HepG2 (cell line): Measurements from ENCODE around the gene PFKL. TPM values are rescaled to one million over a fixed set of nuclear protein-coding genes. Genes with fewer than 3 reads are reported as not detected.

Source experiments
- ATAC-seq: fragments of 200-7000 bp; cut with Tn5 transposase; 3 replicates; pipeline ENCODE4 v1.9.1; 2020; ENCODE audit warnings: mild to moderate bottlenecking, moderate library complexity
- BruUV-seq: library from RNA; stranded (reverse); fragments of 400-500 nt; replicated peaks from 2 replicates; lab custom pipeline; 2021; lab: Mats Ljungman, UMichigan
- CTCF ChIA-PET: fragments of 300-600 bp; formaldehyde crosslinking; extraction: SDS; loops from one replicate; lab custom pipeline; 2021; ENCODE audit warnings: low total read pairs, inconsistent platforms, low intra/inter-chr PET ratio; lab: Yijun Ruan, JAX
- POLR2A ChIA-PET: fragments of 350-600 bp; sonication (Branson Sonifier 250); formaldehyde crosslinking; loops from one replicate; lab custom pipeline; 2020; ENCODE audit warnings: antibody characterized with exemption, inconsistent platforms; lab: Yijun Ruan, JAX
- DNase-seq: peaks from one replicate; pipeline ENCODE4 v3.0.0-alpha.2; 2015; ENCODE audit warnings: low spot score
- FAIRE-seq: peaks from 3 replicates; lab custom pipeline; 2011; peaks lifted over from hg19 to GRCh38; lab: Jason Lieb, UNC
- H2AFZ ChIP-seq: one replicate; pipeline ENCODE4 v1.6.1; 2011; ENCODE audit warnings: low read length, inconsistent platforms
- H3K27ac ChIP-seq: fragments of 300-600 bp; 3 replicates; pipeline ENCODE4 v1.8.0; 2011; ENCODE audit warnings: mixed run types, mild to moderate bottlenecking, mixed read lengths, low read length, inconsistent platforms; ENCODE audit not compliant: insufficient read depth; ENCODE audit errors: extremely low read length
- H3K27me3 ChIP-seq, 2 experiments: fragments of 200-600 bp in 1 of 2; 2 replicates in 1 of 2; 3 replicates in 1 of 2; pipeline versions ENCODE4 v1.6.0 to v1.8.0; 2011; ENCODE audit warnings: low read length in 2 of 2, mild to moderate bottlenecking in 2 of 2, moderate library complexity in 2 of 2, inconsistent platforms in 1 of 2; ENCODE audit not compliant: insufficient read depth in 2 of 2, control insufficient read depth in 1 of 2
- H3K36me3 ChIP-seq, 2 experiments: fragments of 200-600 bp in 1 of 2; replicated peaks in 1 of 2; 2 replicates in 1 of 2; 3 replicates in 1 of 2; pipeline versions ENCODE4 v1.5.1 to v1.8.0; 2011; ENCODE audit warnings: low read length in 2 of 2, inconsistent platforms in 1 of 2; ENCODE audit not compliant: insufficient read depth in 2 of 2, control insufficient read depth in 1 of 2
- H3K4me1 ChIP-seq: 2 replicates; pipeline ENCODE4 v1.5.1; 2012; ENCODE audit warnings: low read length, inconsistent platforms; ENCODE audit not compliant: insufficient read depth
- H3K4me2 ChIP-seq: 2 replicates; pipeline ENCODE4 v1.6.0; 2011; ENCODE audit warnings: low read depth, low read length, inconsistent platforms
- H3K4me3 ChIP-seq, 3 experiments: fragments of 200-600 bp in 1 of 3; sonication (generic), shearing (Covaris generic) in 1 of 3; replicated peaks in 1 of 3; 2 replicates each; pipeline ENCODE4 v1.5.1; 2011 to 2016; ENCODE audit warnings: low read length in 3 of 3, inconsistent platforms in 2 of 3, low read depth in 2 of 3, mild to moderate bottlenecking in 2 of 3, control low read depth in 1 of 3, mixed read lengths in 1 of 3; ENCODE audit not compliant: insufficient read depth in 1 of 3
- H3K79me2 ChIP-seq: one replicate; pipeline ENCODE4 v1.6.1; 2011; ENCODE audit warnings: low read length, inconsistent platforms; ENCODE audit not compliant: insufficient read depth
- H3K9ac ChIP-seq: 2 replicates; pipeline ENCODE4 v1.6.0; 2011; ENCODE audit warnings: mild to moderate bottlenecking, low read depth, low read length, inconsistent platforms; ENCODE audit not compliant: insufficient read depth
- H3K9me3 ChIP-seq: 2 replicates; pipeline ENCODE4 v1.5.1; 2012; ENCODE audit warnings: mild to moderate bottlenecking, low read length
- H4K20me1 ChIP-seq: 2 replicates; pipeline ENCODE4 v1.6.0; 2011; ENCODE audit warnings: inconsistent platforms, mild to moderate bottlenecking, low read length, moderate library complexity; ENCODE audit not compliant: insufficient read depth
- ISL2 ChIP-seq: sonication (generic); formaldehyde crosslinking; IDR thresholded peaks from 2 replicates; pipeline ENCODE4 v1.5.0; 2020; ENCODE audit warnings: missing genetic modification reagents
- MNT ChIP-seq: fragments of 450-650 bp; IDR thresholded peaks from 2 replicates; pipeline ENCODE4 v1.6.1; 2016
- NR2F6 ChIP-seq, 2 experiments: IDR thresholded peaks; 2 replicates each; pipeline ENCODE4 v1.6.1; 2016; ENCODE audit warnings: antibody characterized with exemption in 1 of 2, mild to moderate bottlenecking in 1 of 2
- NR3C1 ChIP-seq: sonication (generic); formaldehyde crosslinking; IDR thresholded peaks from 2 replicates; pipeline ENCODE4 v1.4.0; 2020; ENCODE audit warnings: missing genetic modification reagents
- SALL2 ChIP-seq: sonication (generic); formaldehyde crosslinking; IDR thresholded peaks from 2 replicates; pipeline ENCODE4 v1.8.1; 2023; ENCODE audit warnings: mild to moderate bottlenecking, missing genetic modification reagents, inconsistent platforms
- SRY ChIP-seq: sonication (generic); formaldehyde crosslinking; IDR thresholded peaks from 2 replicates; pipeline ENCODE4 v1.8.0; 2022; ENCODE audit warnings: mild to moderate bottlenecking, missing genetic modification reagents
- TCF7 ChIP-seq: sonication (generic); IDR thresholded peaks from 2 replicates; pipeline ENCODE4 v1.6.1; 2016; ENCODE audit warnings: antibody characterized with exemption, low read depth
- USF2 ChIP-seq, 2 experiments: sonication (generic) in 1 of 2; formaldehyde crosslinking in 1 of 2; IDR thresholded peaks; 2 replicates each; pipeline versions ENCODE4 v1.5.1 to v1.6.1; 2011 to 2020; ENCODE audit warnings: borderline replicate concordance in 1 of 2, low read depth in 1 of 2, low read length in 1 of 2, mild to moderate bottlenecking in 1 of 2, missing genetic modification reagents in 1 of 2, moderate library complexity in 1 of 2
- ZFAT ChIP-seq: sonication (generic); formaldehyde crosslinking; conservative IDR thresholded peaks from 2 replicates; pipeline ENCODE4 v1.8.1; 2023; ENCODE audit warnings: missing genetic modification reagents, inconsistent platforms
- ZKSCAN8 ChIP-seq: IDR thresholded peaks from 2 replicates; pipeline ENCODE4 v1.6.1; 2016; ENCODE audit warnings: borderline replicate concordance, missing genetic modification reagents, missing compliant biosample characterization
- ZNF564 ChIP-seq: sonication (generic); formaldehyde crosslinking; IDR thresholded peaks from 2 replicates; pipeline ENCODE4 v1.8.1; 2023; ENCODE audit warnings: mild to moderate bottlenecking, missing genetic modification reagents
- ZNF687 ChIP-seq: sonication (generic); formaldehyde crosslinking; IDR thresholded peaks from 2 replicates; pipeline ENCODE4 v1.5.1; 2020; ENCODE audit warnings: mild to moderate bottlenecking, missing genetic modification reagents, moderate library complexity
- ZNF768 ChIP-seq: sonication (generic); formaldehyde crosslinking; IDR thresholded peaks from 2 replicates; pipeline ENCODE4 v1.4.0; 2020; ENCODE audit warnings: missing genetic modification reagents
- WGBS: methylation state at CpG from one replicate; pipeline ENCODE4 v1.1.6; 2017; ENCODE audit warnings: low lambda C conversion rate; 5-methylcytosine and 5-hydroxymethylcytosine counted together
- in situ Hi-C: cut with HindIII; loops from 2 replicates; pipeline ENCODE4 v1.10.0; 2017; ENCODE audit warnings: low pct_unique_long_range_greater_than_20kb; ENCODE audit not compliant: extremely low pct_ligation_motif_present
- intact Hi-C: fragments of 100-400 bp; cut with micrococcal nuclease; formaldehyde crosslinking; loops from one replicate; pipeline ENCODE4 v1.10.0; 2022; ENCODE audit not compliant: unreplicated experiment
- polyA plus RNA-seq, 8 experiments: library from polyadenylated mRNA; depleted of rRNA in 3 of 8; stranded (reverse) in 7 of 8; unstranded in 1 of 8; fragments of >200 nt; fragmentation: Illumina TruSeq in 4 of 8; extraction: Trizol in 4 of 8; gene quantifications; 2 replicates each; pipeline versions ENCODE4 v1.2.1 to v1.2.3, GENCODE V29; 2011 to 2016; ENCODE audit warnings: low read depth in 4 of 8, missing spikeins in 1 of 8, mixed read lengths in 1 of 8; ENCODE audit not compliant: insufficient read depth in 1 of 8
- total RNA-seq, 5 experiments: library from RNA; depleted of rRNA; stranded (reverse); fragments of >200 nt; fragmentation: Illumina TruSeq; extraction: Trizol; gene quantifications; 2 replicates each; pipeline ENCODE4 v1.2.3, GENCODE V29; 2016; ENCODE audit warnings: low read depth in 1 of 5
- TF ChIP-seq, protein P1 (sequence below): IDR thresholded peaks from 2 replicates; pipeline ENCODE4 v1.6.1; 2012; ENCODE audit warnings: inconsistent platforms
- TF ChIP-seq, protein P2 (sequence below): sonication (generic); formaldehyde crosslinking; IDR thresholded peaks from 2 replicates; pipeline ENCODE4 v1.8.0; 2022; ENCODE audit warnings: mild to moderate bottlenecking, missing genetic modification reagents, borderline replicate concordance

PFKL gene
- total and polyA plus RNA-seq, 2 of the 13 experiments (the other 11 are each of a cell fraction or from before 2014, with no cell fraction given) = 92.8 to 106 TPM

- H4K20me1 ChIP-seq = no peaks in the 10 kb centered on the region
- H2AFZ ChIP-seq = no peak overlapping the region
- intact Hi-C loops (no loop called here), in situ Hi-C loops (no loop called here)
- no peak overlapping the region for H3K4me3 ChIP-seq
- FAIRE-seq = no peak
- no peaks in the 10 kb centered on the region for H3K79me2 ChIP-seq
- H3K9ac ChIP-seq = no peak overlapping the region
- no TSS peak for BruUV-seq
- H3K27ac ChIP-seq = no peak overlapping the region
- H3K4me1 ChIP-seq = peaks cover 11% of the 10 kb centered on the region
- no peaks in the 10 kb centered on the region for H3K9me3 ChIP-seq
- WGBS = 39% methylated on average over 6 of the region's 22 CpGs
- ATAC-seq = peak; percentile 16; the same call in 1 of the 3 replicates
- peaks cover 3 to 18% of the 10 kb centered on the region in 2 experiments; a peak in 4 of 5 replicates for H3K27me3 ChIP-seq
- no peak overlapping the region for H3K4me2 ChIP-seq
- ChIA-PET POLR2A (no interaction called here), CTCF (no interaction called here)
- DNase-seq = no peak
- H3K36me3 ChIP-seq = no peaks in the 10 kb centered on the region
- no peak for TF ChIP-seq ZKSCAN8 (CRISPR knock-in tag)
- TF ChIP-seq, protein P1, sequence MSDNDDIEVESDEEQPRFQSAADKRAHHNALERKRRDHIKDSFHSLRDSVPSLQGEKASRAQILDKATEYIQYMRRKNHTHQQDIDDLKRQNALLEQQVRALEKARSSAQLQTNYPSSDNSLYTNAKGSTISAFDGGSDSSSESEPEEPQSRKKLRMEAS = peak; percentile 68
- no peak for TF ChIP-seq ISL2 (CRISPR knock-in tag)
- TF ChIP-seq SRY = no peak
- TF ChIP-seq ZFAT (CRISPR knock-in tag) = no peak
- TF ChIP-seq USF2 (IDR thresholded peaks at IDR 0.05; ENCODE audit: low read depth, low read length) = 0 out of 2 replicates have a peak, but pooled peaks have one; percentile 18
- TF ChIP-seq USF2 (CRISPR knock-in tag; IDR thresholded peaks at IDR 0.05; ENCODE audit: borderline replicate concordance) = no peak
- no peak for TF ChIP-seq SALL2 (CRISPR knock-in tag)
- no peak for TF ChIP-seq ZNF768 (CRISPR knock-in tag)
- TF ChIP-seq, protein P2, sequence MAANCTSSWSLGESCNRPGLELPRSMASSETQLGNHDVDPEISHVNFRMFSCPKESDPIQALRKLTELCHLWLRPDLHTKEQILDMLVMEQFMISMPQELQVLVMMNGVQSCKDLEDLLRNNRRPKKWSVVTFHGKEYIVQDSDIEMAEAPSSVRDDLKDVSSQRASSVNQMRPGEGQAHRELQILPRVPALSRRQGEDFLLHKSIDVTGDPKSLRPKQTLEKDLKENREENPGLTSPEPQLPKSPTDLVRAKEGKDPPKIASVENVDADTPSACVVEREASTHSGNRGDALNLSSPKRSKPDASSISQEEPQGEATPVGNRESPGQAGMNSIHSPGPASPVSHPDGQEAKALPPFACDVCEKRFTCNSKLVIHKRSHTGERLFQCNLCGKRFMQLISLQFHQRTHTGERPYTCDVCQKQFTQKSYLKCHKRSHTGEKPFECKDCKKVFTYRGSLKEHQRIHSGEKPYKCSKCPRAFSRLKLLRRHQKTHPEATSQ (CRISPR knock-in tag) = no peak
- no peak for TF ChIP-seq NR3C1 (CRISPR knock-in tag)
- TF ChIP-seq NR2F6 (IDR thresholded peaks at IDR 0.05) = no peak
- no peak for TF ChIP-seq NR2F6 (CRISPR knock-in tag; IDR thresholded peaks at IDR 0.05)
- TF ChIP-seq ZNF687 (CRISPR knock-in tag) = peak; percentile 56
- TF ChIP-seq MNT = peak; percentile 72
- TF ChIP-seq TCF7 = no peak
- no peak for TF ChIP-seq ZNF564 (CRISPR knock-in tag)
These were observed 48.1 kb downstream of the PFKL start for GRCh38 chr21:44347911-44348451.
